ENCODE data around the gene GXYLT1.
A peak's percentile ranks its signal among the peaks of the same experiment; 100 is the strongest.

GRCh38 chr12:42129595-42130204 is 15.0 kb downstream of the GXYLT1 start:
- TF ChIP-seq, protein P1, sequence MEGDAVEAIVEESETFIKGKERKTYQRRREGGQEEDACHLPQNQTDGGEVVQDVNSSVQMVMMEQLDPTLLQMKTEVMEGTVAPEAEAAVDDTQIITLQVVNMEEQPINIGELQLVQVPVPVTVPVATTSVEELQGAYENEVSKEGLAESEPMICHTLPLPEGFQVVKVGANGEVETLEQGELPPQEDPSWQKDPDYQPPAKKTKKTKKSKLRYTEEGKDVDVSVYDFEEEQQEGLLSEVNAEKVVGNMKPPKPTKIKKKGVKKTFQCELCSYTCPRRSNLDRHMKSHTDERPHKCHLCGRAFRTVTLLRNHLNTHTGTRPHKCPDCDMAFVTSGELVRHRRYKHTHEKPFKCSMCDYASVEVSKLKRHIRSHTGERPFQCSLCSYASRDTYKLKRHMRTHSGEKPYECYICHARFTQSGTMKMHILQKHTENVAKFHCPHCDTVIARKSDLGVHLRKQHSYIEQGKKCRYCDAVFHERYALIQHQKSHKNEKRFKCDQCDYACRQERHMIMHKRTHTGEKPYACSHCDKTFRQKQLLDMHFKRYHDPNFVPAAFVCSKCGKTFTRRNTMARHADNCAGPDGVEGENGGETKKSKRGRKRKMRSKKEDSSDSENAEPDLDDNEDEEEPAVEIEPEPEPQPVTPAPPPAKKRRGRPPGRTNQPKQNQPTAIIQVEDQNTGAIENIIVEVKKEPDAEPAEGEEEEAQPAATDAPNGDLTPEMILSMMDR (IDR thresholded peaks at IDR 0.05), result peak; percentile 66 to 91 (median 86)
- TF ChIP-seq POLR2A (IDR thresholded peaks at IDR 0.05), result no peak

Measured in heart left ventricle (tissue), 13 donors.